Cardiac fibroblast (primary cell): Measurements from ENCODE around the gene PRICKLE2.
A peak's percentile ranks its signal among the peaks of the same experiment; 100 is the strongest.

Experiments used
- DNase-seq, 2 donors: peaks; one replicate each; pipeline versions ENCODE4 v3.0.0 to v3.0.0-alpha.2; 2010; ENCODE audit warnings: low read depth in 2 of 2
- H3K4me3 ChIP-seq, 2 donors: replicated peaks in 1 of 2; 1 replicate in 1 of 2; 2 replicates in 1 of 2; pipeline ENCODE4 v1.5.1; 2011; ENCODE audit warnings: low read depth in 2 of 2, low read length in 2 of 2, mild to moderate bottlenecking in 2 of 2, moderate library complexity in 1 of 2
- TF ChIP-seq, protein P1 (sequence below): IDR thresholded peaks from one replicate; pipeline ENCODE4 v1.5.1; 2011; ENCODE audit warnings: low read depth, mild to moderate bottlenecking, low read length, inconsistent platforms

Gene PRICKLE2

DNA sequence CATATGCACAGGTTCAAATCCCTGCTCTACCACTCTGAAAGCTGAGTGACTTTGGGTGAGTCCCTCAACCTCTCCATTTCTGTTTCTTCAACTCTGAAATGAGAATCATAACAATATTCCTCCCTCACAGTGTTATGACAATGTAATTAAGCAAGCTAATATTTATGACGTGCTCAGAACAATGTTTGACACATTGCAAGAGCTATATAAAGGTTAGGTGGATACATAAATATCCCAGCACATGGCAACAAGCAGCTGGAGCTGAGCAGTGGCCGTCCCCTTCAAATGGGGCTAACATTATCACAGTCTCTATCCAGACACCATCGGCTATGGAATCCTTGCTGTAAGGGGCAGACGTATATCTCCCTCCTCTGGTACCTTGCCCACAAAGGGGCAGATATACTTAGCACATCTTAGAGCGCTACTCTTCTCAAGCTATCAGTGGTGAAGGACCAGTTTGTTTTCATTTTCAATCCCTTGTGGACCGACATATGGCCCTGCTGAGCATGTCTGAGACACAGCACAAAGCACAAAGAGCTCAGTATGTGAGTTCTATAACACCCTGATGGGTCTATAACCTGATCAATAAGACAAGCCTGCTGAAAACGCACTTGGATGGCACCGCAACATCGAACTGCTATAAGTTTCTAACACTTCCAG, 80.9 kb downstream of the PRICKLE2 start:
- no peak overlapping the region for H3K4me3 ChIP-seq
- DNase-seq = no peak
- TF ChIP-seq, protein P1, sequence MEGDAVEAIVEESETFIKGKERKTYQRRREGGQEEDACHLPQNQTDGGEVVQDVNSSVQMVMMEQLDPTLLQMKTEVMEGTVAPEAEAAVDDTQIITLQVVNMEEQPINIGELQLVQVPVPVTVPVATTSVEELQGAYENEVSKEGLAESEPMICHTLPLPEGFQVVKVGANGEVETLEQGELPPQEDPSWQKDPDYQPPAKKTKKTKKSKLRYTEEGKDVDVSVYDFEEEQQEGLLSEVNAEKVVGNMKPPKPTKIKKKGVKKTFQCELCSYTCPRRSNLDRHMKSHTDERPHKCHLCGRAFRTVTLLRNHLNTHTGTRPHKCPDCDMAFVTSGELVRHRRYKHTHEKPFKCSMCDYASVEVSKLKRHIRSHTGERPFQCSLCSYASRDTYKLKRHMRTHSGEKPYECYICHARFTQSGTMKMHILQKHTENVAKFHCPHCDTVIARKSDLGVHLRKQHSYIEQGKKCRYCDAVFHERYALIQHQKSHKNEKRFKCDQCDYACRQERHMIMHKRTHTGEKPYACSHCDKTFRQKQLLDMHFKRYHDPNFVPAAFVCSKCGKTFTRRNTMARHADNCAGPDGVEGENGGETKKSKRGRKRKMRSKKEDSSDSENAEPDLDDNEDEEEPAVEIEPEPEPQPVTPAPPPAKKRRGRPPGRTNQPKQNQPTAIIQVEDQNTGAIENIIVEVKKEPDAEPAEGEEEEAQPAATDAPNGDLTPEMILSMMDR = no peak

DNA sequence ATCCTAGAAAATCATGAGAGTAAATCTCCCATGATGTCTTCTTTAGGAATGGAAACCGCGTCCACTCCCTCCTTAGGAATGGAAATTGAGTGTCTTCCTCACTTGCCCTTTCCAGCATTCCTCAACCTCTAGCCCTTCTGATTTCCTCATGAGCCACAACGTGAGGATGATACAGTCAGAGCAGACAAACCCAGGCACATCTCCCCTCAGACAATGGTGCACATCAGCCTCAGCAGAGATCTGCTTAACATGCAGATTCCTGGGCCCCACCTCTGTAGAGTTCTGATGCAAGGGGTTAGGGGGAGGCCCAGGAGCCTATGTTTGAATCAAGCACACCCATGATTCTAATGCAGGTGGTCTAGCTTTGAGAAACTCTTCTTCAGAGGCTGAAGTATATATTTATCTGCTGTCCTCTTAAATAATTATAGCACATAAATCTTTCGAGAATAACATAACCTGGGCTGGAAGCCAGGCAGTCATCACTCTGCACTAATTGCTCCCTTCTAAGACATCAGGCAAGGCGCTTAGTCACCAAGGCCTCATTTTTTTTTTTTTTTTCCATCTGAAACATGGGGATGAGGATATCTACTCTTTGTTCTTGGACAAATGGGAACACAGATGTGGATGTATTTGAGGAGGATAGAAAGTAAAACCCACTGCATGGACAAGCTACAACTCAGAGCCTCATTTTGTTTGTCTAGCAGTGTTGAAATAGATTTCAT, 81.7 kb downstream of the PRICKLE2 start:
- TF ChIP-seq, protein P1 = no peak
- peak; percentile 56 to 57 for DNase-seq
- no peak overlapping the region for H3K4me3 ChIP-seq

DNA sequence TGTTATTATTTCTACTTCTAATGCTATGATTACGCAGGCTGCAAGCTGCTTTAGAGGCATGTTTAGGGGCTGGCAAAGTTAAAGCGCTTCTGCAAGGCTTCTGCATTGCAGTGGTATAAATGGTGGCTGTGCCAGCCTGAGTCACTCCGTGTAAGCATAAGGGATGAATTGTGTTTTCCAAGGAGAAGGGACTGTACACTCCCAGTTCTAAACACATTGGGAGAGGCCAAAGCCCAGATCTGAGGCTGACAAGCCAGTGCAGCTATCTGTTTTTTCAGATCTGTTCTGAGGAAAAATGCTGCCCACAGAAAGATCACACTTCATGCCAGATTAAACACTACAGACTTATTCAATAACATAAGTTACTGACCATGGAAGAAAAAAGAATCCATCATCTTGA, 83.8 kb downstream of the PRICKLE2 start:
- TF ChIP-seq, protein P1 = no peak
- H3K4me3 ChIP-seq = no peak overlapping the region
- no peak for DNase-seq

DNA sequence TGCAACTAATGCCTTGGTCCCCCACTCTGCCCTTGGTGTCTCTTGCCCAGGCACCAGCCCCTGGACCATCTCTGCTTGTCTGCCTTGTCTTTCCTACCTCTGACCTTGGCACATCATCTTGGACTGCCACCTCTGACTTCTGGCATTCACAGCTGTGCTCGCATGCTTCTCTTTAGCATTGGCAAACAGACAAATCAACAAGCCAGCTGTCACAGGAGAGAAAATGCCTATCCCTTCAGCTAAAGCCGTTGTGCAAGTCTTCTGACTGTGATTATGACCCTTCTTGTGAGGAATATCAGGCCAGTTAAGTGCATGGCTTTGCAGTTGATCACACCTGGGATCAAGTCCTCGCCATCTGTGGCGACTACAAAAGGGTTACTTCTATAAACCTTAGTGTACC, 84.6 kb downstream of the PRICKLE2 start:
- H3K4me3 ChIP-seq = no peak overlapping the region
- no peak for DNase-seq
- TF ChIP-seq, protein P1 = no peak

DNA sequence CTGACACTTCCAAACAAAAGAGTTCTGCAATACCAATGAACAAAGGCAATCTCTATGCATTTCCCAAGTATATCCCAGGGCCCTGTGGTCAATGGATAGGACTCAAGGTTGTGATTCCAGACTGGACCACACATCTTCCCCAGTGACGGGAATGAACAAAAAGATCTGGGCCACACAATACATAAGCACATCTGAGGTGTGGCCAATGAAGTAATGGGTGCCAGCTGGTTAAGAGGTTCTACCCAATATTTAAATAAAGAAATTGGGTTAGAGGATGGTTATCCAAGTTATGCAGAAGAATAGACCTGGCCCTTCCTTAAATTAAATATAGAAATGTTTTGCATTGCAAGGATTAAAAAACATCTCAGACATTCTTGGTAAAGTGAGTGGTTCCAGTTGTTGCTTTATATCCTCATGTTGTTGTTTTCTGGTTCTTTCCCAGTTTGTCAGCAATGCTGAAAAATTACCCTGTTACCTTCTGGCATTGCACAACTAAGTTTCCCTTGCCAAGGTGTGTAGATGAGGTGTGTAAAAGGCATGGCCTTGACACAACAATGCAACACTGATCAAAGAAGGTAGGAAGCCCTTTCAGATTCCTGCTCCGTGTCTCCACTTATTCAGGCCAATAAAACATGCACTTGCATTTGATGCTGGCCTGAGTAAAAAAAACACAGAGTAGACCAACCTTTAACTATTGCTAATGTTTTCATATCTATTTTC, 86.5 kb downstream of the PRICKLE2 start:
- DNase-seq = no peak
- TF ChIP-seq, protein P1 = no peak
- H3K4me3 ChIP-seq = no peak overlapping the region

DNA sequence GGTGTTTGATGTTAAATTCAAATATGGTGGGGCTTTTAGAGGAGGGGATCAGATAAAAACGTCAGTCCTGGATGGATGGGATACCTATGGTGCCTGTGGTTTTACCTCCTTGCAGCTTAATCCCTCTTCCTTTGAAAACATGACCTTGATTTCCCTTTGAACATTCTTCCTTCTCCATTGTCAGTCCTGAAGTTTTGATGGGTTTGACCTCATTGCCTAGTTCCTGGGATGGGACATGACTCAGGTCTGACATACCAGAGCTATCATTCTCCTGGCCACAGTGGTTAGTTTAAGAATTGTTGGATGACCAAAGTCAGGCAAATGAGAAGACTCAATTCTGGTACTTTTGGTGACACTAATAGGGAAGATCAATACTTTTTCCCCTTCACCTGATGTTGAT, 87.2 kb downstream of the PRICKLE2 start:
- peak in 1 of 2 donors; percentile 28 for DNase-seq
- TF ChIP-seq, protein P1 = no peak
- H3K4me3 ChIP-seq = no peak overlapping the region
